Liver (tissue), 9 donors: ENCODE measurements around the gene INPP4B. TPM values are rescaled to one million over a fixed set of nuclear protein-coding genes. Genes with fewer than 3 reads are reported as not detected.

Experiments used
- DNase-seq: peaks from one replicate; pipeline ENCODE4 v3.0.0-alpha.2; 2017; ENCODE audit warnings: low spot score
- H3K27ac ChIP-seq, 2 donors: one replicate each; pipeline ENCODE4 v1.7.0; 2013; ENCODE audit warnings: inconsistent platforms in 2 of 2, low read length in 2 of 2, control low read depth in 1 of 2, low read depth in 1 of 2, mild to moderate bottlenecking in 1 of 2
- H3K27me3 ChIP-seq, 4 donors: one replicate each; pipeline versions ENCODE4 v1.6.1 to v1.7.0; 2013; ENCODE audit warnings: low read length in 3 of 4, inconsistent platforms in 1 of 4, mild to moderate bottlenecking in 1 of 4, moderate library complexity in 1 of 4; ENCODE audit not compliant: control insufficient read depth in 4 of 4, insufficient read depth in 4 of 4
- H3K36me3 ChIP-seq, 4 donors: one replicate each; pipeline versions ENCODE4 v1.6.1 to v1.7.0; 2013; ENCODE audit warnings: low read length in 3 of 4, mild to moderate bottlenecking in 3 of 4, low read depth in 1 of 4, moderate library complexity in 1 of 4; ENCODE audit not compliant: control insufficient read depth in 4 of 4, insufficient read depth in 3 of 4
- H3K4me1 ChIP-seq, 4 donors: one replicate each; pipeline versions ENCODE4 v1.6.1 to v1.7.0; 2013; ENCODE audit warnings: low read length in 3 of 4, mild to moderate bottlenecking in 3 of 4, moderate library complexity in 1 of 4; ENCODE audit not compliant: control insufficient read depth in 4 of 4, insufficient read depth in 4 of 4
- H3K4me3 ChIP-seq, 3 donors: one replicate each; pipeline versions ENCODE4 v1.6.1 to v1.7.0; 2013; ENCODE audit warnings: low read length in 3 of 3, control low read depth in 1 of 3, low read depth in 1 of 3, mild to moderate bottlenecking in 1 of 3
- H3K9ac ChIP-seq, 2 donors: one replicate each; pipeline ENCODE4 v1.7.0; 2013; ENCODE audit warnings: low read length in 2 of 2, mild to moderate bottlenecking in 2 of 2, moderate library complexity in 2 of 2, control low read depth in 1 of 2, low read depth in 1 of 2
- H3K9me3 ChIP-seq, 4 donors: one replicate each; pipeline versions ENCODE4 v1.6.1 to v1.7.0; 2013; ENCODE audit warnings: low read length in 3 of 4; ENCODE audit not compliant: control insufficient read depth in 4 of 4
- EGR1 ChIP-seq, 2 donors: IDR thresholded peaks; 2 replicates each; pipeline ENCODE4 v1.6.1; 2016 to 2018; ENCODE audit warnings: antibody characterized with exemption in 2 of 2, low read depth in 2 of 2
- FOXA1 ChIP-seq: IDR thresholded peaks from 2 replicates; pipeline ENCODE4 v1.6.1; 2016; ENCODE audit warnings: antibody characterized with exemption
- FOXA2 ChIP-seq: IDR thresholded peaks from 2 replicates; pipeline ENCODE4 v1.6.1; 2016; ENCODE audit warnings: antibody characterized with exemption
- GABPA ChIP-seq, 2 donors: IDR thresholded peaks in 1 of 2; conservative IDR thresholded peaks in 1 of 2; 2 replicates each; pipeline ENCODE4 v1.6.1; 2016; ENCODE audit warnings: antibody characterized with exemption in 2 of 2, mild to moderate bottlenecking in 1 of 2, moderate library complexity in 1 of 2
- HNF4A ChIP-seq, 2 donors: conservative IDR thresholded peaks; 2 replicates each; pipeline ENCODE4 v1.6.1; 2016; ENCODE audit warnings: antibody characterized with exemption in 2 of 2, mild to moderate bottlenecking in 2 of 2
- HNF4G ChIP-seq: IDR thresholded peaks from 2 replicates; pipeline ENCODE4 v1.6.1; 2016; ENCODE audit warnings: antibody characterized with exemption
- JUND ChIP-seq, 2 donors: IDR thresholded peaks; 2 replicates each; pipeline ENCODE4 v1.6.1; 2016; ENCODE audit warnings: antibody characterized with exemption in 2 of 2
- NR2F2 ChIP-seq: IDR thresholded peaks from 2 replicates; pipeline ENCODE4 v1.6.1; 2016; ENCODE audit warnings: antibody characterized with exemption
- RAD21 ChIP-seq, 2 donors: IDR thresholded peaks; 2 replicates each; pipeline ENCODE4 v1.6.1; 2016; ENCODE audit warnings: antibody characterized with exemption in 2 of 2, mild to moderate bottlenecking in 2 of 2
- RXRA ChIP-seq, 2 donors: IDR thresholded peaks; 2 replicates each; pipeline ENCODE4 v1.6.1; 2017 to 2018; ENCODE audit warnings: antibody characterized with exemption in 2 of 2, mild to moderate bottlenecking in 1 of 2
- SP1 ChIP-seq: IDR thresholded peaks from 2 replicates; pipeline ENCODE4 v1.6.1; 2018; ENCODE audit warnings: antibody characterized with exemption, mild to moderate bottlenecking
- TAF1 ChIP-seq: conservative IDR thresholded peaks from 2 replicates; pipeline ENCODE4 v1.6.1; 2016; ENCODE audit warnings: antibody characterized with exemption, mild to moderate bottlenecking
- YY1 ChIP-seq: IDR thresholded peaks from 2 replicates; pipeline ENCODE4 v1.6.1; 2016; ENCODE audit warnings: antibody characterized with exemption, mild to moderate bottlenecking
- WGBS: extraction: QIAGEN DNeasy Blood & Tissue Kit; methylation state at CpG from one replicate; pipeline ENCODE4 v1.1.7; 2013; 5-methylcytosine and 5-hydroxymethylcytosine counted together
- polyA plus RNA-seq, 2 donors: library from polyadenylated mRNA; stranded (reverse) in 1 of 2; unstranded in 1 of 2; fragments of 200-250 nt in 1 of 2; fragments of >200 nt in 1 of 2; fragmentation: Nextera tagmentation in 1 of 2; extraction: Ambion mirVana in 1 of 2; gene quantifications; one replicate each; pipeline versions ENCODE4 v1.2.1 to v1.2.3, GENCODE V29; 2013 to 2015
- total RNA-seq, 2 donors: library from RNA; depleted of rRNA; stranded (reverse); fragments of >200 nt; gene quantifications; one replicate each; pipeline ENCODE4 v1.2.3, GENCODE V29; 2014
- TF ChIP-seq, protein P1 (sequence below): IDR thresholded peaks from 2 replicates; pipeline ENCODE4 v1.6.1; 2016; ENCODE audit warnings: antibody characterized with exemption
- TF ChIP-seq, protein P2 (sequence below): IDR thresholded peaks from 2 replicates; pipeline ENCODE4 v1.6.1; 2016; ENCODE audit warnings: antibody characterized with exemption
- TF ChIP-seq, protein P3 (sequence below): IDR thresholded peaks from 2 replicates; pipeline ENCODE4 v1.6.1; 2016; ENCODE audit warnings: antibody characterized with exemption
- TF ChIP-seq, protein P4 (sequence below): fragments of 150-350 bp; IDR thresholded peaks from 2 replicates; pipeline ENCODE4 v1.5.1; 2017; ENCODE audit warnings: improper control_type of control experiment, low read depth, low read length; ENCODE audit not compliant: missing input control
- donor health status: healthy.
- donor health status: healthy.
- donor health status: healthy.
- donor health status: healthy.
- donor health status: healthy.

INPP4B gene
- total and polyA plus RNA-seq, 4 donors = 0.43 to 2.8 (median 1.6) TPM

DNA sequence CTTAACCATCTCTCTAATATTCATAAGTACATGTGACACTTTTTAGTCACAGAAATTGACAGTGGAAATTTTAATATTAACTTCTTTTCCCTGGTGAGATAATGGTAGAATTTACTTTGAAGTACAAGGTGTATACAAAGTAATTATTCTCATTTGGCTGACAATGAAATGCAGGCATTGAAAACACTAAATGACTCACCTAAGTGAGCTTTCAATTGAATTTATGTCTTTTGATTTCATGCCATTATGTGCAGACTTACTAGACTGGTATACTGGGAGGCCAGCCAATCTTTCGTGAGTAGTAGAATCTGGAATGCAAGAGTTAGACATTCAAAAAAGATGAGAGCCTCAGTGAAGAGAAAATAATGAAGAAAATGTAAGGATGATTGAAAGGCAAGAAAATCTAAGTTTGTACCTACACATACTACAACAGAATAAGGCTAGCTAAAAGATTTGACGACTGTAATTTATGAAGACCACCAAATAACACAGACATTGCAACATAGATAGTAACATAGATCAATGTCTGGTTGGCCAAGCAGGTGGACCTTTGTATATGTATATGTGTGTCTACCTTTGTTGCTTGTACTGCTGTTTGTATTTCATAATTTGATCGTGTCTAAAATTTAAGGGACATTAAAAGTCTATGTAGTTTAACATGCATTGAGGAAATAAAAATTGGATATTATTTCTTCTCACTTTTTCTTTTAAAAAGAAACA lies 750.1 kb downstream of the INPP4B start (continued):
- TF ChIP-seq TAF1 (no peak), JUND (IDR thresholded peaks at IDR 0.05) (no peak), FOXA2 (no peak), HNF4G (no peak), HNF4A (conservative IDR thresholded peaks at IDR 0.05) (no peak)
- TF ChIP-seq, protein P1, sequence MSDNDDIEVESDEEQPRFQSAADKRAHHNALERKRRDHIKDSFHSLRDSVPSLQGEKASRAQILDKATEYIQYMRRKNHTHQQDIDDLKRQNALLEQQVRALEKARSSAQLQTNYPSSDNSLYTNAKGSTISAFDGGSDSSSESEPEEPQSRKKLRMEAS = no peak
- TF ChIP-seq, protein P2, sequence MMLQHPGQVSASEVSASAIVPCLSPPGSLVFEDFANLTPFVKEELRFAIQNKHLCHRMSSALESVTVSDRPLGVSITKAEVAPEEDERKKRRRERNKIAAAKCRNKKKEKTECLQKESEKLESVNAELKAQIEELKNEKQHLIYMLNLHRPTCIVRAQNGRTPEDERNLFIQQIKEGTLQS = no peak

DNA sequence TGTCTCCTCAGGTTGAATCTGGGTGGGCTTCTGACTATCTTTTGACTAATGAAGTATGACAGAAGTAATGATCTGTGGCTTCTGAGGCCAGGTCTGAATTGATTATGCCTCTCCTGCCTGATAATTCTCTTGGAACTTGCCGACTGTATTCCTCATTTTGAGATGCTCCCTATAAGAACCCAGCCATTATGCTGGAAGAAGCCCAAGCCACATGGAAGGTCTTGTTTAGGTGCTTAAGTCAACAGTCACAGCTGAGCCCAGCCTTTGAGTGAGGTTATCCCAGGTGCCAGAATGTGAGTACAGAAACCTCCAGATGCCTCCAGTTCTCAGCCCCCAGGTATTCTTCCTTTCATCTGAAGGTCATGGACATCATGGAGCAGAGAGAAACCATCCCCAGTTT lies 753.2 kb downstream of the INPP4B start:
- DNase-seq = no peak
- TF ChIP-seq, protein P1 = no peak
- TF ChIP-seq GABPA (IDR thresholded peaks at IDR 0.05 in 1 of 2, conservative IDR thresholded peaks at IDR 0.05 in 1 of 2) (no peak), HNF4A (conservative IDR thresholded peaks at IDR 0.05) (no peak), SP1 (no peak)
- TF ChIP-seq, protein P3, sequence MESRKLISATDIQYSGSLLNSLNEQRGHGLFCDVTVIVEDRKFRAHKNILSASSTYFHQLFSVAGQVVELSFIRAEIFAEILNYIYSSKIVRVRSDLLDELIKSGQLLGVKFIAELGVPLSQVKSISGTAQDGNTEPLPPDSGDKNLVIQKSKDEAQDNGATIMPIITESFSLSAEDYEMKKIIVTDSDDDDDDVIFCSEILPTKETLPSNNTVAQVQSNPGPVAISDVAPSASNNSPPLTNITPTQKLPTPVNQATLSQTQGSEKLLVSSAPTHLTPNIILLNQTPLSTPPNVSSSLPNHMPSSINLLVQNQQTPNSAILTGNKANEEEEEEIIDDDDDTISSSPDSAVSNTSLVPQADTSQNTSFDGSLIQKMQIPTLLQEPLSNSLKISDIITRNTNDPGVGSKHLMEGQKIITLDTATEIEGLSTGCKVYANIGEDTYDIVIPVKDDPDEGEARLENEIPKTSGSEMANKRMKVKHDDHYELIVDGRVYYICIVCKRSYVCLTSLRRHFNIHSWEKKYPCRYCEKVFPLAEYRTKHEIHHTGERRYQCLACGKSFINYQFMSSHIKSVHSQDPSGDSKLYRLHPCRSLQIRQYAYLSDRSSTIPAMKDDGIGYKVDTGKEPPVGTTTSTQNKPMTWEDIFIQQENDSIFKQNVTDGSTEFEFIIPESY = no peak
- no peaks in the 10 kb centered on the region for H3K27me3 ChIP-seq
- no peak overlapping the region for H3K4me3 ChIP-seq
- 93% methylated on average over 1 of the region's 1 CpG for WGBS
- no peaks in the 10 kb centered on the region for H3K9me3 ChIP-seq
- no peaks in the 10 kb centered on the region for H3K4me1 ChIP-seq
- no peaks in the 10 kb centered on the region for H3K36me3 ChIP-seq
- no peak overlapping the region for H3K27ac ChIP-seq
- H3K9ac ChIP-seq = no peak overlapping the region

DNA sequence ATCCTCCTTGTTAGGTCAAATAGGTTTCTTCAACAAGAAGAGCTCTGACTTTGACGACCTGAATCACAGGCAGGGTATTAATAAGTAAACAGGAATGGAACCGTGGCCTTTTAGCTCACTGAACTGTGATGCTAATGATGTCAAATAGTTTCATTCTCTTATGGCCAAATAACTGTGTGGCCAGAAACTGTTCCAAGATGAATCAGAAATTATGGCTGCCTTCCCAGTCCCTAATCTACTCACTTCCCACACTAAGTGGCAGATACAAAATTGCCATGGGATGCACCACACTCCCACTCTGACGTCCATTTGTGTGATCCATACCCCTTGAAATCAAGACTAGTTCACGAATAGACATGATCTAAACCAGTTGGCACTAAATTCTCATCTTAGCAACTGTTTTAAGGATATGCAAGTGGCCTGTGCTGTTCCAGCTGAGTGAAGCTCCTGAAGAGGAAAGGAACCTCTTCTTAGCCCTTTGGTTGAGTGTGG lies 754.4 kb downstream of the INPP4B start:
- 61% methylated on average over 4 of the region's 4 CpGs for WGBS
- no peak for DNase-seq
- Histone ChIP-seq H3K27ac (peak overlapping the region in 1 of 2 donors; percentile 37), H3K36me3 (no peaks in the 10 kb centered on the region), H3K9ac (no peak overlapping the region), H3K27me3 (no peaks in the 10 kb centered on the region), H3K4me3 (no peak overlapping the region), H3K9me3 (no peaks in the 10 kb centered on the region), H3K4me1 (no peaks in the 10 kb centered on the region)
- TF ChIP-seq FOXA2 = no peak
- no peak for TF ChIP-seq RAD21 (IDR thresholded peaks at IDR 0.05)
- TF ChIP-seq HNF4G = no peak
- TF ChIP-seq EGR1 (IDR thresholded peaks at IDR 0.05; ENCODE audit: low read depth in 2 of 2) = no peak
- TF ChIP-seq GABPA (IDR thresholded peaks at IDR 0.05 in 1 of 2, conservative IDR thresholded peaks at IDR 0.05 in 1 of 2) = no peak
- TF ChIP-seq RXRA (IDR thresholded peaks at IDR 0.05) = no peak
- no peak for TF ChIP-seq TAF1
- TF ChIP-seq, protein P4, sequence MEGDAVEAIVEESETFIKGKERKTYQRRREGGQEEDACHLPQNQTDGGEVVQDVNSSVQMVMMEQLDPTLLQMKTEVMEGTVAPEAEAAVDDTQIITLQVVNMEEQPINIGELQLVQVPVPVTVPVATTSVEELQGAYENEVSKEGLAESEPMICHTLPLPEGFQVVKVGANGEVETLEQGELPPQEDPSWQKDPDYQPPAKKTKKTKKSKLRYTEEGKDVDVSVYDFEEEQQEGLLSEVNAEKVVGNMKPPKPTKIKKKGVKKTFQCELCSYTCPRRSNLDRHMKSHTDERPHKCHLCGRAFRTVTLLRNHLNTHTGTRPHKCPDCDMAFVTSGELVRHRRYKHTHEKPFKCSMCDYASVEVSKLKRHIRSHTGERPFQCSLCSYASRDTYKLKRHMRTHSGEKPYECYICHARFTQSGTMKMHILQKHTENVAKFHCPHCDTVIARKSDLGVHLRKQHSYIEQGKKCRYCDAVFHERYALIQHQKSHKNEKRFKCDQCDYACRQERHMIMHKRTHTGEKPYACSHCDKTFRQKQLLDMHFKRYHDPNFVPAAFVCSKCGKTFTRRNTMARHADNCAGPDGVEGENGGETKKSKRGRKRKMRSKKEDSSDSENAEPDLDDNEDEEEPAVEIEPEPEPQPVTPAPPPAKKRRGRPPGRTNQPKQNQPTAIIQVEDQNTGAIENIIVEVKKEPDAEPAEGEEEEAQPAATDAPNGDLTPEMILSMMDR = no peak
- TF ChIP-seq JUND (IDR thresholded peaks at IDR 0.05) = no peak
- TF ChIP-seq YY1 = no peak
- no peak for TF ChIP-seq SP1
- TF ChIP-seq NR2F2 = no peak
- TF ChIP-seq HNF4A (conservative IDR thresholded peaks at IDR 0.05) = no peak
- TF ChIP-seq, protein P2 = no peak
- TF ChIP-seq, protein P3 = no peak
- TF ChIP-seq FOXA1 = no peak
- TF ChIP-seq, protein P1 = no peak
